DMS114 treated with DMSO at 0.1 percent for 48 hours (cell line): Measurements from ENCODE around the gene POLE.

Experiments used
- DNase-seq: peaks from one replicate; lab custom pipeline; 2025; ENCODE audit not compliant: unreplicated experiment; lab: John Stamatoyannopoulos, UW

Gene POLE

DNA sequence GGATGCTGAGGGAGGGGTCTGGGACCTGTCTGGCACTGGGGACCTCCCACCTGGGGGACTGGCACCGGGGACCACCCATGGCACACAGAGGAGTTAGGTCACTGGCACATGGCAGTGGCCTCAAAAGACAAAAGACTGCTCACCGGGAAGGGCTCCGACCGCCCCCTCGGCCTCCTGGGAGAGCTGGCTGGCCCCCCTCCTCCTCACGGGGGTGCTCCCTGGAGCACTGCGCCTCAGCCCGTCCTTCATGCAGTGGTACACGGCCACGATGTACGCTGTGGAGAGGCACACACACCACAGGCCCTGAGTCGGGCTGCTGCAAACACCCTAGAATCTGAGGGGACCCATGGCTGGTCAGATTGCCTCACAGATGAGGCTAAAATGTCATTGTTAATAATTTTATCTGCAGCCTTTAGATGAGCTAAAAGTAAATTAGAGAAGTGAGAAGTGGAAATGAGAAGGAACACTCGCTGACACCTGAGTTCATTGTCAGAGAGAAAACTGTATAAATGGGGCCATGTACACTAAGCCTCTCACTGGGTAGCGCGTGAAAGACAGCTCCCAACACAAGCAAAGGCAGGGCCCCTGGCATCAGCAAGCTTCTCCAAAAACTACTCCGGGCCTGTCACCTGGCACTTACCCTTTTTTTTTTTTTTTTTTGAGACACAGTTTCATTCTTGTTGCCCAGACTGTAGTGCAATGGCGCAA, 54.5 kb downstream of the POLE start:
- DNase-seq, result no peak

DNA sequence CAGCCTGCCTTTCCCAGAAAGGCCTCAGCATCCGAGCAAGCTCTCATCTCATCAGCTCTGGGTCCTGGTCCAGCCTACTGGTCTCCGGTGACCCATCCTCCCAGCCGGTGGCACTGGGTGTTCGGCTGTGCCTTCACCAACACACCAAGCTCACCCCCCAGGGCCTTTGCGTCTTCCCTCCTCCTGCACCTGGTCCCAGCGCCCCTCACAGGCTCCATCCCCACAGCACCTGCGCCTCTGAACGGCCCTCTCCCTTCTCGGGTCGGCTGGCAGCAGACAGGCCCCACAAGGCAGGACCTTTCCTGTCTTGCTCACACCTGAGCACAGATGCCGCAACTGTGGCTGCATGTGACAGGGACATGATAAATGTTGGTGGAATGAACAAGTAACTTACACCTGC, 55.5 kb downstream of the POLE start:
- no peak for DNase-seq

DNA sequence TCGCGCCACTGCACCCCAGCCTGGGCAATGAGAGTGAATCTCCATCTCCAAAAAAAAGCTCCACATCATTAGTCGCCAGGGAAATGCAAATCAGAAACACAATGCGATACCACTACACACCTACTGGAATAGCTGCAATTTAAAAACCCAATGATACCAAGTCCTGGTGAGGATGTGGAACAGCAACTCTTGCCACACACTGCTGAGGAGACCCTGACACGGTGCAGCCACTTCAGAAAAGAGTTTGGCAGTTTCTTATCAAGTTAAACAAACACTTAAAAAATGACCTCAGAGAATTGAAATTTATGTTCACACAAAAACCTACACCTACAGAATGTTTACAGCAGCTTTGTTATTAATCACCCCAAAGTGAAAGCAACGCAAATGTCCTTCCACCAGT, 56.5 kb downstream of the POLE start:
- no peak for DNase-seq

DNA sequence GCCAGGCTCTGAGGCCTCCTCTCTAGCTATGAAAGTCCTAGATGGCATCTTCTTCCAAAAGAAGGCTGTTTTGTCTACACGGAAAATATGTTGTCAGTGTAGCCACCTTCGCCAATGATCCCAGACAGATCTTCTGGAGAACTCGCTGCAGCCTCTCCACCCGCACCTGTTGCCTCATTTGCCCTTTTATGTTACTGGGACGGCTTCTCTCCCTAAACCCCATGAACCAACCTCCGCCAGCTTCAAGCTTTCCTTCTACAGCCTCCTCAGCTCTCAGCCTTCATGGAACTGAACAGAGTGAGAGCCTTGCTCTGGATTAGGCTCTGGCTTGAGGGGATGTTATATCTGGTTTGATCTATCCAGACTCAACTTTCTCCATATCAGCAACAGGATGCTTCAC, 57.8 kb downstream of the POLE start:
- no peak for DNase-seq

DNA sequence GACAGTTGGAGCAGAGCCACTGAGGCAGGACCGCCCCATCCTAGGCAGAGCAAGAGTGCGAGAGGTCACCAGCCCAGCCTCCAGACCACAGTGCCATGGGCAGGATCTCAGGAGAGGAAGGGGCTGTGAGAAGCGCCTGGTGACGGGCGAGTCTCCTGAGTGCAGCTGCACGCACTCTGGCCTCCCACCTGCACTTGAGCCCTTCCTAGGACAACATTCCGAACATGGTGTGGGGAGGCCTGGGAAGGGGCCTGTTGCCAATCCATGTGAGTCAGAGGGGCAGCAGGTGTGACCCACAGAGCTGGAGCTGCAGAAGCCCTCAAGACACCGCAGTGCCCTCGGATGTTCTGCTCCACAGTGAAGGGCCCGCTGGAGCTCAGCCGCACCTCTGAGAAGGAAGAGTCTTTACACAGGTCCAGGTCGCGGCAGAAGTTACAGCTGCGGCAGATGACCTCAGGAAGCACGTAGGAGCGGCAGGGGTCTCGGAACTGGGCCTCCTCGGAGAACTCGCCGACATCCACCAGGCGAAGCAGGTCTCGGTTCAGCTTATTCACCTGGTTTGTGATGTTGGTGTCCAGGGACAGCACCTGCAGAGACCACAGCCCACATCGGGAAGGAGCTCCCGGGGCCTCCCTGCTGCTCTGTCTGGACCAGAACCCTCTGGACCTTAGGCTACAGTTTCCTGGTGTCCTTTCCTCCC, 61.3 kb downstream of the POLE start:
- no peak for DNase-seq

DNA sequence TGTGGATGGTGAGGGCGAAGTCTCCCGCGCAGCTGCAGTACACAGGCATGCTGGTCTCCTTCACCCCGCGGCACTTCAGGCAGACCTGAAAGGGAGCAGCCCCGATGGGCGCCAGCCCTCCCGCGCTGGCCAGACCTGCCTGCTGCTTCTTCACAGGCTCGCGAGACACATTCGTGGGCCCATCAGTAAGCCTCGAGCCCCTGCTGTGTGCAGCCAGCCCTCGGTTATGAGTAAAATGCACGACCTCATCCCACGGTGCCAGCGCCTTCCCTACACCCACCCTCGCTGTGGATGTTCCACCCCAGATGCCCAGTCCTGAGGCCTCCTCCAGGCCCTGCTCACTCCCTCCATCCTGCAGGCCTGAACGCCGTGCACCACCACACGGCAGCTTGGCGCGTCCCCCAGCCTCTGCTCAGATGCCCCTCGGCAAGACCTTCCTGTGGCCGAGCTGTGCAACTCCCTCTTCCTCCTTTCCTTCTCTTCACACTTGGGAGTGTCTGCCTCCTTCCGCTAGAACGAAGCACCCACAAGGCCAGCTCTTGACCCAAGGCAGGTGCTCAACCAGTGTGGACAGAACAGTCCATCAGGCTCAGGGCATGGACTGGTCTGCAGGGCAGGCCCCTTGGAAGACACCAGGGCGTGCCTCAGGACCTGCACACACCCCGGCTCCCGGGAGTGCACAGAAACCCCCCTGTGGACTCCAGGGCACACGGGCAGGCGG, 62.1 kb downstream of the POLE start:
- no peak for DNase-seq

DNA sequence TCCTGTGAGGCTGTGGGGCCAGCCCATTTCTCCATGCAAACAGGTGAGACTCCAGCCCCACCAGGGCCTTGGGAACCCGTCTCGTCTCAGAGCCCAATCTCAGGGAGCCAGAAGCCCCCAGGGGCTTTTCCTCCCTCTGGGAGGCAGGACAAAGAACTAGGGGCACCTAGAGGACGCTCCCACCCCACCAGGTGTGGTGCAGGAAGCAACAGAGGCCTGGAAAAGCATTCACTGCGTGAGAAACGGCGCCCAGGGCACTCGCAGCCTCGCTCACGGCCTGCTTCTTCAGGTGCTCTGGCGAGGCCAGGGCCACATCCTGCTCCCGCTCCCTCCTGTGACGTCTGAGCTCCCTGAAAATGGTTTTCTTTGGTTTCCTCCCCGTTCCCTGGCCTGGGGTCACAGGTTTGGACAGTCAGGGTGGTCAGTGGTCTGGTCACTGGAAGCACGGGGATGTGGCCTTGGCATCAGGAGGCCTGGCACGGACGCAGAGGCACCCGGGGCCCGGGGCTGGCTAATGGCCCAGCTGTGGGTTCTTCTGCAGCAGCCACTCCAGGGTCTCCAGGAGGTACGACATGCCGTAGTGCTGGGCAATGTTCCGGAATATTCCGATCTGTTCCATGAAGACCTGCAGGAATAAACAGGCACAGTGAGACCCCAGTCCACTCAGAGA, 62.8 kb downstream of the POLE start:
- DNase-seq, result no peak

DNA sequence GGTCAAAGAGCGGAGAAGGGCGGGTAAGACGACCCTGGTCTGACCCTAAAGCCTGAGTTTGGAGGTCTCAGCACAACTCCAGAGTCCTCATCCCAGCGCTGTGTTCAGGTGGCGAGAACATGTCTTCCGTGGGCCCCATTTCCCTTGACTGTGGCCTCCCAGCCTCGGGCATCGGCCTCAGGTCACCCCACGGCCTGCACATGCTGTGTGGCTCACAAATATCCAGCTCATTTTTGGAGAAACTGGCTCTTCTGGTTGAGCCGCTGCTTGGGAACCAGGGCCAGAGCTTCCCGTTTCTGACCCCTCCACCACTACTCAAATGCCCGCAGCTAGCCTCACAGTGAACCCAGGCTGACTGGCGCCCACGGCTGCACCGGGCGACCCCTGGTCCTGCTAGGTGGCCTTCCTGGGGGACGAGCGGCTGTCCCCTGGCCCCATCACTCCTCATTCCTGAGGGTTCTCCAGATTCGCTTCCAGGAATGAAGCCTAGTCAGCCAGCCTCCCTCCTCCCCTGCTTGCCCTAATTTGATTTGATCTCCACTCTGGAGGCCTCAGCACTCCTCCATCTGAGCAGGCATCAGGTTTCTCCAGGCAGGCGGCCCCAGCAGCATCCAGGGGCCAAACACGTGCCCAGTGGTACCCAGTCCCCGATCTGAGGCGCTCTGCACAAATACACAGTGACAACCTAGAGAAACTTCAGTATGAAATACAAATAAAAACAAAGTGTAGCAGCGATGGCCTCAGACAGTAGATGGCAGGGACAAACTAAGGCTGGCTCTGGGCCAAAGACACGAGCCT, 63.9 kb downstream of the POLE start:
- no peak for DNase-seq

DNA sequence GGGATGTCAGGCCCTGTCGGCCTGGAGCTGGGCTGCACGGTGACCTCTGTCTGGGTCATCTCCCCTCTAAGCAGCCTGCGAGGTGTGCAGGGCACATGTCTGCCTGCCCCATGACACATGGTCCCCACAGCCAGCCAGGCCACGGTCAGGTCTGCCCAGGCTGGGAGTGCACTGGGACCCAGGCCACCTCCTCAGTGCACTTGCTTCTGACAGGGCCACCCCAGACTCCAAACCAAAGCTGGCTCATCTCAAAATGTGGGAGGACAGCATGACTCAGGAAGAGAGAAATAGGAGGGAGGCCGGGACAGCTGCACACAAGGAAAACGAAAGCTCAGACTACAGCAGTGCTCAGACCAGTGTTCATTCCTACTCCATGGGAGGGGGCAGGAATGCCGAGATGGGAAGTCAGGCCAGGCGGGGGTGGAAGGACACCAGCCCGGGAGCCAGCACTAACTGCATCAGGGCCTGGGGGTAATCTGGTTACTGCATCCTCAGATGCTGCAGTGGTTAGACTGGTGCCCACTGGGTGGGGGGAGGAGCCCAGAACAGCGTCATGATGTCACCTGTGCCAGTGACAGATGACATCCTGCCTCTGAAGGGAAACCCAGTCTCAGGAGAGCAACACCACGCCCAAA, 64.6 kb downstream of the POLE start:
- no peak for DNase-seq

DNA sequence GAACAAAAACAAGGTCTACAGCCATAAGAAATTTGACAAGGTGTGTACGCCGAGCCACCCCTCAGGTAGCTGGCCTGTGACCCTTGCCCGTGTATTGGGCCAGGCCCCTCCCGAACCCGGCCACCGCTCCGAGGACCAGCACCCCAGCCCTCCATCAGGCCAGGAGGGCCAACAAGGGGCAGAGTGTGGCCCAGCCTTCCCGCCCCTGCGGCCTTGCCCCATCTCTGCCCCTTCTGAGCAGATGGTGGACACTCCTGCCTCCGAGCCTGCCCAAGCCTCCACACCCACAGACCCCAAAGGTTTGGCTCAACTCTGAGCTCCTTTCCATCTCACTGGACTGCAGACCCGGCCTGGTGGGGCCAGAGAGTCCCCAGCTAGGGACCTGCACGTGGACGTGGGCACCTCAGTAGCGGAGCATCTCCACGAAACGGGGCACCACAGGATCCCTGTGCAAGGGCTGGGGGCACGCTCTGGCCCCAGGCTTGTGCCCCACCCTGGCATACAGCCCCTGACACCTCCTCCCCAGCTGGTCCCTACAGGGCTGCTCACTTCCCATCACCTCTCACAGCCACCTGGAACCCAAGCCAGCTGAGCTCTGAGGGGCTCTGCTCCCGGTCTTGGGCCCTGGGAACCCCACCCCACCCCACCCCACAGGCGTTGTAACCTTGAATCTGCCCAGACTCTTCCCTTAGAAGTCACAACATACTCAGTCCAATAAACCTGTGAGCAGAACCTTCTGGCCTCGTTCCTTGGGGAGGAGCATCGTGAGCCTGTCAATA, 65.3 kb downstream of the POLE start:
- DNase-seq, result no peak

DNA sequence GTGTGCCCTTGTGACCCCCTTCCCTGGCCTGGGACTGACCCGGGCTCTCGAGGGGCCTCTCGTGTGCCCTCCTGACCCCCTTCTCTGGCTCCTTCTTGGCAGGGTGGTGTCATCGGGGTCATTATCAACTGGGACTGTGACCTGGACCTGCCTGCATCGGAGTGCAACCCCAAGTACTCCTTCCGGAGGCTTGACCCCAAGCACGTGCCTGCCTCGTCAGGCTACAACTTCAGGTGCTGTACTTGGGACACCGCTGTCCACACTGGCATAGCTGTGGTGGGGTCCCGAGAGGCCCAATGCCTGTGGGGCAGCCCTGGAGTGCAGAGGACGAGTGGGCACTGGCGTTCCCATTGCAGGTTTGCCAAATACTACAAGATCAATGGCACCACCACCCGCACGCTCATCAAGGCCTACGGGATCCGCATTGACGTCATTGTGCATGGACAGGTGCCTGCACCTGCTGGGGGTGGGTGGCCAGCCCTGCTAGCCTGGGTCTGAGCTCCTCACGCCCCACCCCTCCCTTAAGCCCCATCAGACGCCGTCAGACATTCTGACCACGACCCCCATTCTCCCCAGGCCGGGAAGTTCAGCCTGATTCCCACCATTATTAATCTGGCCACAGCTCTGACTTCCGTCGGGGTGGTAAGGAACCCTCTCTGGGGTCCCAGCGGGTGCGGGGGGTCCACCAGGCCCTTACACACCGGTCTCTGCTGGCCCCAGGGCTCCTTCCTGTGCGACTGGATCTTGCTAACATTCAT, 66.1 kb downstream of the POLE start:
- no peak for DNase-seq

DNA sequence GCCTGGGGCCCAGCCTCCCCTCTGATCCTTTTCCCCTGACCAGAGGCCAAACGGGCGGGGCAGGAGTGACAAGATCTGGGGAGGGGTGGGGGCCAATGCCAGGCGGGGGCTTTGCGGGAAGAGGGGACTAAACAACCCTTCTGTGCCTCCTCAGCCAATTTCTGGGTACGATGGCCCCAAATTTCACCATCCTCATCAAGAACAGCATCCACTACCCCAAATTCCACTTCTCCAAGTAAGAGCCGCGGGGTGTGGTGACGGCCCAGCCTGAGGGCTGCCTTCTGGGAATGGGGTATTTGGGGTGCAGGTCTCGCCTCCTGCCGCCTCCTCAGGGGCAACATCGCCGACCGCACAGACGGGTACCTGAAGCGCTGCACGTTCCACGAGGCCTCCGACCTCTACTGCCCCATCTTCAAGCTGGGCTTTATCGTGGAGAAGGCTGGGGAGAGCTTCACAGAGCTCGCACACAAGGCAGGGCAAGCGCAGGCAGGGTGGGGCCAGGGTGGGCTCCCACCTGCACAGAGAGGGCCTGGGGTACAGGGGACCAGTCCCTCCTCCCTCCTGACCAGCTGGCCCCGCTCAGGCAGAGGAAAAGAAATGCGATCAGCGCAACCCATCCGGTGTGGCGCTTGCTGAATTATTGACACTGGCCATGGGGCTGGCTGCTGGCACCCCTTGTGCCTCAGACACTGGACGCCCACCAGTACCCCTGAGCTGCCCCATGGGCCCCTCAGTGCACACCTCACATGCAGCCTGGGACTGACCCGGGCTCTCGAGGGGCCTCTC, 66.8 kb downstream of the POLE start:
- no peak for DNase-seq

DNA sequence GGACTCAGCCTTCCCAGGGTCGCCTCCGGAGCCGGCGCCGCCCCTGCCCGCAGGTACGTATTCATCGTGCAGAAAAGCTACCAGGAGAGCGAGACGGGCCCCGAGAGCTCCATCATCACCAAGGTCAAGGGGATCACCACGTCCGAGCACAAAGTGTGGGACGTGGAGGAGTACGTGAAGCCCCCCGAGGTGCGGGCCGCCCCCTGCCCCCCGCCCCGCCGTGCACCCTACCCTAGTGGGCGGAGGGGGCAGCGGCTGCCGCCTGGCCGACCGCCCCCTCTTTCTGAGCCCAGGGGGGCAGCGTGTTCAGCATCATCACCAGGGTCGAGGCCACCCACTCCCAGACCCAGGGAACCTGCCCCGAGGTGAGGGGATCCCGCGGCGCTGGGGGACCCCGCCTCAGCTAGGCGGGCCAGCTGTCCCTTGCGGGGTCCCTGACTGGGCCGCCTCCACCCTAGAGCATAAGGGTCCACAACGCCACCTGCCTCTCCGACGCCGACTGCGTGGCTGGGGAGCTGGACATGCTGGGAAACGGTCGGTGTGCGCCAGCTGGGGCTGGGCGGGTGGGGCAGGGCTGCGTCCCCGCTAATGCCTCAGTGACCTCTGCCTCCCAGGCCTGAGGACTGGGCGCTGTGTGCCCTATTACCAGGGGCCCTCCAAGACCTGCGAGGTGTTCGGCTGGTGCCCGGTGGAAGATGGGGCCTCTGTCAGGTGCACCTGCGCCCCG, 67.6 kb downstream of the POLE start:
- DNase-seq, result no peak

DNA sequence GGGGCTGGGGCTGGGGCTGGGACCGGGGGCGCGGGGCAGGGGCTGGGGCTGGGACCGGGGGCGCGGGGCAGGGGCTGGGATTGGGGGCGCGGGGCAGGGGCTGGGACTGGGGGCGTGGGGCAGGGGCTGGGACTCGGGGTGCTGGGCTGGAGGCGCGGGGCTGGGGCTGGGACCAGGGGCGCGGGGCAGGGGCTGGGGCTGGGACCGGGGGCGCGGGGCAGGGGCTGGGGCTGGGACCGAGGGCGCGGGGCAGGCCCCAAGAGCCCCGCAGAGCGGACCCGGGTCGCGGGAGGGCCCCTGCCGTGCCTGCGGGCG, 68.1 kb downstream of the POLE start:
- DNase-seq, result no peak

DNA sequence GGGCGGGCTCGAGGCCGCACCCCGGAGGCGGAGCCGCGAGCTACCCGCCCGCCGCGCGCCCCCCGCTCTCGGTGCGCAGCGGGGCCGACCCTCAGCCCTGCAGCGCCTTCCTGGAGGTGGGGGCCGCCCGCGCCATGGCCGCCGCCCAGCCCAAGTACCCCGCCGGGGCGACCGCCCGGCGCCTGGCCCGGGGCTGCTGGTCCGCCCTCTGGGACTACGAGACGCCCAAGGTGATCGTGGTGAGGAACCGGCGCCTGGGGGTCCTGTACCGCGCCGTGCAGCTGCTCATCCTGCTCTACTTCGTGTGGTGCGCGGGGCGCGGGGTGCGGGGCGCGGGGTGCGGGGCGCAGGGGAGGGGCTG, 68.5 kb downstream of the POLE start, which contains the start of gene P2RX2:
TSS of gene P2RX2 (plus strand) at position 94 of the 361 bp plus-strand sequence. CDS start at position 135, 41 bp downstream.
- no peak for DNase-seq

DNA sequence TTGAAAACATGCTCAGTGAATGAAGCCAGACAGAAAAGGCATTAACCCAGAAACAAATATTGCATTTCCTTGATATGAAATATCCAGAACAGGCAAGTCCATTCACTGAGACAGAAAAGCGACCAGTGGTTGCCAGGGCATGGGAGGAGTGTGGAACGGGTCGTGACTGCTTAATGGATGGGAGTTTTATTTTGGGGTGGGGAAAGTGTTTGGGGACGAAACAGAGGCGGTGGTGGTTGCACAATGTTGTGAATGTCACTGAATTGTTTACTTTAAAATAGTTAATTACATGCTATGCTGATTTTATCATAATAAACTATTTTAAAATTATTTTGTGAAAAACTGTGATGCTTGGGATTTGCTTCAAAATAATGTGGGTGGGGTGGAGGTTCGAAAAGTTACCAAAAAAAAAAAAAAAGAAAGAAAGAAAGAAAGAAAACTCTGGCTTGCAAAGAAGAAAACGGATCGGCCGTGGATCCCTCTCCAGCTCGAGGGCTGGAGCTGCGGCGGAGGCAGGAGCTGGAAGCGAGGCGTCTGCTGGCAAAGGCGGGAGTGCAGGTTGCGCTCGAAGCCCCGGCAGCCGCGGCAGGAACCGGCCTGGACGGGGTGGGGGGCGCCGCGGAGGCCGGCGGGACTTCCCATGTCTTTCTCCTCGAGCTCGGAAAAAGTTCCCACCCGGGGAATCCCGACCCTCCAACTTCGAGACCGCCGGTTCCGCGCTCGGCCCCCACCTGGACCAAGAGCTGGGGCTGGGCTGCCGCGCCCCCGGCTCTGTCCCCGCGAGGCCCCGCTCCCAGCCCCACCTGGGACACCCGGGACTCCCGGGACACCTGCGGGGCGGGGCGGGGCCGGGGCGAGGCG, 69.1 kb downstream of the POLE start:
- DNase-seq, result peak; percentile 18
